HG02840 (cell line): ENCODE results near the gene GABBR2.

ENCODE experiments used
- ATAC-seq: cut with Tn5 transposase; IDR thresholded peaks from one replicate; pipeline ENCODE4 v1.9.1; 2021; ENCODE audit warnings: mild to moderate bottlenecking, moderate library complexity, moderate number of reproducible peaks; ENCODE audit not compliant: unreplicated experiment, low FRiP score

GABBR2 gene

DNA sequence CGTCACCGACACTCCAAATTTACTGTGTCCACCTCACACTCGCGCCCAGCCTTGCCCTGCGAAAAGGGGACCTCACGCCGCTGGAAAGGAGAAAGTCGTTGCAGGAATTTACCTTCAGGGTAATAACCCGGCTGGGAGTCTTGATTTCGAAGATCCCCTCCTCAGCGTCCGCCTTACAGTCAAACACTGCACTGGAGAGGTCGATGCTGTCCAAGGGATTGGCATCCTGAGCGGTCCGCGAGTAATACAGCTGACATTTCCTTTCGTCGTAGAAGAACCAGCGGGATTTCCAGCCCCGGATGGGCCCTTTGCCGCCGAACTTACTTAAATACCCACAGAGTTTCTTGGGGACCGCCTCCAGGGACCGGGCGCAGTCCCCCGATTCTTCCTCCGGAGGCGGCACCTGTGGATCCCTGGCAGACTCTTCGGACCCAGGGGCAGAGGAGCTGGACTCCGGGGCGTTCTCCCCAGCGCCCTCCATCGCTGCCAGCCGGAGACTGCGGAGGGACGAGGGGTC is 453.6 kb downstream of the GABBR2 start:
- ATAC-seq = peak; percentile 7

DNA sequence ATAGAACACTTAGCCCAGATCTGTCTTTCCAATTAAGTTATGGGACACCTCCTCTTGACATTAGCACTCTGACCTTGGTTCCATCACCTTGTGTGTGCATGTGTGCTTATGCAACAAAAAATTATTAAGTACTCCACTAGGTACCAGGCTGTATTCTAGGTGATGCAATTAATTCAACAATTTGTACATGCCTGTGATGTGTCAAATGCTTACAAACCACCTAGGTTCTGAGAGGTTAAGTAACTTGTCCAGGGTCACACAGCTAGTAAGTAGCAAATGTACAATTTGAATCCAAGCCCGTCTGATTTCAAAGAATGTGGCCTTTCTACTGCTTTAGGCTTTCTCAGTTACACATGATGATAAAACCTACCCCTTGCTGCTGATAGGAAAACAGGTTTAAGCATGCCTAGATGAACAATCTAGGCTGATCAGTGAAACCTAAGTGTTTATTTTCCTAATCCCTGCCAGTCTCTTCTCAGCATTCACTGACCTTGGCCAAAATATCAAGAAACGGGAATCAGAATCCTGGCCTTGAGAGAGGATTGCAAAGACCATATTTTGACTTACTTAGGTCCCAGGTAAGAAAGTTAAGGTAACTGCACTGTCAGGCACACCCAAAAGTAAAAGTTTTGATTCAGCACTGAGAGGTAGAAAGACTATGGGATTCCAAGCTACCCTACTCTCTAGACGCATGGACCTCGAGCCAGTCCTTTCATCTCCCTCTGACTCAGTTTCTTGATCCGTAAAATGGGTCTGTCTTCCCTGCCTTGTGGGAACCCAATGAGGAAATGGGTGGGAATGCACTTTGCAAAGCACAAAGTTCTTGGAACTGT is 454.3 kb downstream of the GABBR2 start:
- ATAC-seq = no peak

DNA sequence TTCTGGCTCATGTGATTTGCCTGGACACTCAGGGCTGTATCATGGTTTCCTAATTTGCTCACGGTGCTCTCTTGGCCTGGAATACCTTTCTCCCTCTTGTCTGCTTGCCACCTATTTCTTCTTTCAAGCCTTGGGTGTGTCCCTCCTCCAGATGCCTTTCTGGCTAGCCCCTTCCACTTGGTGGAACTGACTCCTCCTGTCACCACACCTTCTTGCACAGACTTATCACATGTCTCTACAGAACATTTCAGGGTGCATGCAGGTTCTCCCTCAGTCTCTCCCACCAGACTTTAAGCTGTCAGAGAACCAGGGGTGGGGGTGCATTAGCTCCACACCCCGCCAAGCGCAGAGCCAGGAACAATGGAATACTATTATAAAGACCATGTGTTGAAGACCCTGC is 455.2 kb downstream of the GABBR2 start:
- no peak for ATAC-seq

DNA sequence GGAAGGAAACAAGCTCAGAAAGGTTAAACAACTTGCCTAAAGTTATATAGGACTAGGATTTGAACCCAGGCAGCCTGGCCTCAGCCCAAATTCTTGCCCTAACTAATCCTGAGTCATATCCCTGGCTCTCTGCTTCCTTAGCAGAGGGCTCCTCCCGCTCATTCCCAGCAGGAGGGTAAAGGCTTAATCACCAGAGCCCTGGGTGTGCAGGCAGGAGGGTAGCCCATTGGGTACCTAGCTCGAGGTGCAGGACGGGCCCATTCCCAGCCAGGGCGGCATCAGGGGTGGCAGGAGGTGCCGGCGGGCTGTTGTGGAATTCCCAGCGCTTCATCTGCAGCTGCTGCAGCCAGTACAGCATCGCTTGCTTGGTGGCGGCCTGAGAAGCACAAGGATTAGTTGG is 457.2 kb downstream of the GABBR2 start:
- no peak for ATAC-seq

DNA sequence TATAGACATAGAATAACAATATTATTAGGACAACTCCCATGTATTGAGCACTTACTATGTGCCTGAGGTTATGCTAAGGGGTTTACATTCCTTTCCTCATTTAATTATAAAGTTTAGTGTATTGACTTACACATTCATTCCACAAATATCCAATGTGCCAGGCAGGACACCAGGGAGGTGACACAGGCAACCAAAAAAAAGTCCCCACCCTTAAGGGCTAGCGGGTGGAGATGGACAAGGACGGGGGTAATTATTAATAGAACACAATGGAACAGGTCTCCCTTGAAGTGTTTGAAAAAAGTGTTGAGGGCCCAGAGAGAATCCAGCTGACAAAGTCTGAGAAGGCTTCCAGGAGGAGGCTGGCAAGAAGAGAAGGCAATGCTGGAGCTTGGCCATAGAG is 459.0 kb downstream of the GABBR2 start:
- no peak for ATAC-seq

DNA sequence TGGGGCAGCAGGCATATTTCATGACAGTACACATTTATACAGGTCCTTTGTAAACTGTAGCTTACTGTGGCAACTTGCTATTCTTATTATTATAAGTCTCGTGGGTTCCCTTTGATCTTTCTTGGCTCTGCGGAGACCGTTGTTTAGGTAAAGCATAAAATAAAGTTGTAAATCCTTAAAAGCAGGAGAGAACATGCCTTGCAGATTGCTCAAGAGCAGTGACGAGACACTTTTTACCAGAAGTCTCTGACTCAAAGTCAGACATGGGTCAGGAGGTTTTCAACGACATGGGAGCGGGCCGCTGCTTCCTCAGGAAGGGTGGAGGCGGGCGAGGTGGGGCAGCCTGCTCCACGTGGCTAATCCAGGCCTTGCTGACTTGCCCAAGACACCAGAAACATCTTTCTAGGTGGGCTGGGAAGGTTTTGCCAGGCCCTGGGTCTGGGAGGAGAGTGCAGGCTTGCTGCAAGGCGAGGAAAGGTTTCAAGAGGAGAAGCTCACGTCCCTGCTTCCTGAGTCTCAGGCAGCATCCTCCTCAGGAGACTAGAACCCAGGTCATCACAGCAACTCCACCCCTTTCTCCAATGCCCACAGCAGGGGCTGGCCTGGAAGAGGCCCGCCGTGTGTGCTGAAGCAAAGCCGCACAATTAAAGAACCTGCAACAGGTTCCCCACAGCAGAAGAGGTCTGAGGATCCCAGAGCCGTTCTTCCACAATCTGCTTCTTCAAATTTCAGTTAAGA is 459.8 kb downstream of the GABBR2 start:
- ATAC-seq = no peak

DNA sequence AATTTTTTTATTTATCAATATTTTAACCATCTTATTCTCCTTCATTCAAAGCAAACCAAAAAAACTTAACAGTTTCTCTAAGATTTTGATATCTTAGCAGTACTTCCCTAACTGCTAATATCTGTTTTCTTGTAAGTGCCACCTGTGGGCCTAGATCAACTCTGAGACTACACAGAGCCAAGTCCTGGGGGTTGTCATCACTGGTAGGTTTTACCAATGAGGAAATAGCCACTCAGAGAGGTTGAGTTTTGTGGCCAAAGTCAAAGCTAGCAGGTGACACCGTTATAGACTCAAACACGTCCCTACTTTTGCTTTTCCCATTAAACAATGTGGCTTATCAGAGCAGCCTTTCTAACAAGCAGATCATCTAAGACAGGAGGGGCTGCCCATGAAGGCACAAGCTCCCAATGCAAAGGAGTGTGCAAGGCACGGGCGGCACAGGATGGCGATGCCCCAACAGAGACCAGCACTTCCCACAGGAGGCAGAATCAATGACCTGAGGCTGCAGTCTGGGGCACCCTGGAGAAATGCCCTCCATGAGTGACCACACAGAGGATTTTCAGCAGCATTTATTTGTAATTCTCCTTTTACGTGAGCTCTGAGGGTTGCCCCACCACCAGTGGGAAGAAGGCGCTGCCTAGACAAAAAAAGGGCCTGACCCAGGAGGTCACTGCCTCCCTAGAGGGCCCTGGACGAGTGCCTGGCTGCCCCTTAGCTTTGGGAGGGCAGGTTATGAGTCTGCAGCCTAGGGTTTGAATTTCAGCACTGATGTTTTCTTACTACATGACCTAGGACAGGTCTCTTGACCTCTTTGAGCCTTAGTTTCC is 460.7 kb downstream of the GABBR2 start:
- no peak for ATAC-seq

DNA sequence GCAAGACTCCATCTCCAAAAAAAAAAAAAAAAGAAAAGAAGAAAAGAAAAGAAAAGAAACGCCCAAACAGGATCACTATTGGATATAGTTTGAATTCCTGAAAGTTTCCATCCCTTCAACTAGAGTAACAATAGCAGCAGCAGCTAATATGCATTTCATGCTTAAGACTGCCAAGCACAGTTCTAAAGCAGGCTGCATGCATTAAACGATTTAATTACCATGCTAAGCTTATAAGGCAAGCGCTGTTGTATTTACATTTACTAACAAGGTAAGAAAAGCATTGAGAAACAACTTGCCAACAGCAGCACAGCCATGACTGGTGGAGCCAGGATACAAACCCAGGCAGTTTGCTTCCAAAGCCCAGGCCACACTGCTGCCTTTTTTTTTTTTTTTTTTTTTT is 466.3 kb downstream of the GABBR2 start:
- ATAC-seq = no peak

DNA sequence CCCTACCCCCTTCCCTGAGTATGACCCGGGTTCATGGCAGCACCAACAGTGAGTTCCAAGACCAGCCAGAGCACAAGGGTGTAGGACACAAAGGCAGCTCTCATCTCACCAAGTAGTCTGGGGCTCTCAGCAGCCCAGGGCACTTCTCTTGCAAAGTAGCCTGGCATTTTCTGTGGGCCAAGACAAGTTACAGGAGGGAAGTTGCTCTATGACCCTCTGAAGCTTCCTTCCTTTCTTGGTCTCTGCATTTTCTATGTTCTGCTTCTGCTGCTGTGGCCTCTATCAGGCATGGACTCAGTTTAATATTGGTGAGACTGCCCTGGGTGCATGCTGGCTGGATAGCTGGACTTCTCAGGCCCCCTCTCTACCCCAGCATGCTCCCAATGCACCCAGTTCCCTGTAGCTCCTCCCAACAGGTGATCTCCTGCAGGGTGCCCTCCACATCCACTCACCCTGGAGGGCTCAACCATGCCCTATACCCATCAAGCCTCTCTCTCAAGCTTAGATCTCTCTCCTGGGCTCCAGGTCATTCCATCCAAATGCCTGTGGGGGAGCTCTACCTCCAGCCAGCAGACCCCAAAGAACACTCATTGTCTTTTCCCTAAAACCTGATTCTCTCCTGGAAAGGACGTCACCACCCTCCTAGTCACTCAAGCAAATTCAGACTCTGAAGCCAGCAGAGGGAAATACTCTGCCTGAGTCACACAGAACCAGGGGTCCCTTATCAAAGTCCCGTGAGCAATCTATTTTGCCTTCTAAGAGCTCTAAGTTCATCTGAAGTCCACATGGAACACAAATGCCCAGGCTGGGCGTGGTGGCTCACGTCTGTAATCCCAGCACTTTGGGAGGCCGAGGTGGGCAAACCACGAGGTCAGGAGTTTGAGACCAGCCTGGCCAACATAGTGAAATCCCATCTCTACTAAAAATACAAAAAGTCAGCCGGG is 467.1 kb downstream of the GABBR2 start:
- no peak for ATAC-seq

DNA sequence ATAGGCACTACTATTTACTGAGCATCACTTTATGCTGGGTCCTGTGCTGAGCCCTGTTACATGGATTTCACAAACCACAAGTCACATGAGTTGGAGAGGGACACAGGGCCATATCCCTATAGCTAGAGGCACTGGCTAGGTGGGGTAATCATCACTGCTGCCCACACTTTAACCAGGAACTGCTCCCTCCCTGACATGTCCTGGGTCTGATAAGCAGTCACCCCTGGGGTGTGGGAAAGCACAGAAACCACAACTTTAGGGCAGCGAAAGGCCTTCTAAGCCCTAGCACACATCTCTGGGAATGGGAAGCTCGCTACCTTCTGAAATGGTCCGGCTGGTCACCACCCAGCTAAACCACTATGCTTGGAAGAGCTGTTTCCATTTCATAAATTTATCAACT is 468.3 kb downstream of the GABBR2 start:
- no peak for ATAC-seq
